ENCODE measurements around the gene NUP58.

DNA sequence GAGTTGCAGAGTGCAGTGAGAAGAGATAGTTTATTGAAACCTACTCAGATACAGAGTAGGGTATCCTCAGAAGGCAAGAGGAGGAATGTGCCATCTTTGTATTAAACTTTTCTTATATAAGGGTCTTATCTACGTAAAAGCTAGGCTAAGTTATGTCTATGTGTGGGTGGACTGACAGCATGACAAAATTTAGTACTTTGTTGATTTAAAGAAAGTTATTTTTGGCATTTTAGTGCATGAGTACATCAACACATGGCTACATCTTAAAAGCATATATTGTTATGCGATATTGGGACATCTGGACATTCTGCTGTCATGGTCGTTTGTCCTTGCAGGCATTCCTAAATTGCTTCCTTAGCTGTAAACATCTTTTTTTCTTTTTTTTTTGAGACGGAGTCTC lies 51.4 kb downstream of the NUP58 start:
- TF ChIP-seq, protein P1, sequence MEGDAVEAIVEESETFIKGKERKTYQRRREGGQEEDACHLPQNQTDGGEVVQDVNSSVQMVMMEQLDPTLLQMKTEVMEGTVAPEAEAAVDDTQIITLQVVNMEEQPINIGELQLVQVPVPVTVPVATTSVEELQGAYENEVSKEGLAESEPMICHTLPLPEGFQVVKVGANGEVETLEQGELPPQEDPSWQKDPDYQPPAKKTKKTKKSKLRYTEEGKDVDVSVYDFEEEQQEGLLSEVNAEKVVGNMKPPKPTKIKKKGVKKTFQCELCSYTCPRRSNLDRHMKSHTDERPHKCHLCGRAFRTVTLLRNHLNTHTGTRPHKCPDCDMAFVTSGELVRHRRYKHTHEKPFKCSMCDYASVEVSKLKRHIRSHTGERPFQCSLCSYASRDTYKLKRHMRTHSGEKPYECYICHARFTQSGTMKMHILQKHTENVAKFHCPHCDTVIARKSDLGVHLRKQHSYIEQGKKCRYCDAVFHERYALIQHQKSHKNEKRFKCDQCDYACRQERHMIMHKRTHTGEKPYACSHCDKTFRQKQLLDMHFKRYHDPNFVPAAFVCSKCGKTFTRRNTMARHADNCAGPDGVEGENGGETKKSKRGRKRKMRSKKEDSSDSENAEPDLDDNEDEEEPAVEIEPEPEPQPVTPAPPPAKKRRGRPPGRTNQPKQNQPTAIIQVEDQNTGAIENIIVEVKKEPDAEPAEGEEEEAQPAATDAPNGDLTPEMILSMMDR (IDR thresholded peaks at IDR 0.05) = no peak
- TF ChIP-seq POLR2A (IDR thresholded peaks at IDR 0.05) = no peak

Data from Peyer's patch (tissue), 4 donors.